BJ (cell line): ENCODE results near the gene LGALS4. TPM values are rescaled to one million over a fixed set of nuclear protein-coding genes. Genes with fewer than 3 reads are reported as not detected.

ENCODE experiments used
- CTCF ChIA-PET: fragments of 350-600 bp; formaldehyde crosslinking; extraction: SDS; loops from one replicate; lab custom pipeline; 2021; ENCODE audit warnings: antibody characterized with exemption, inconsistent platforms; lab: Yijun Ruan, JAX
- POLR2A ChIA-PET: fragments of 300-600 bp; sonication (Branson Sonifier 250); formaldehyde crosslinking; extraction: SDS; loops from one replicate; lab custom pipeline; 2021; ENCODE audit warnings: antibody characterized with exemption; lab: Charles Lee
- DNase-seq: peaks from one replicate; pipeline ENCODE4 v3.0.0-alpha.2; 2011; ENCODE audit warnings: low read depth
- H3K27me3 ChIP-seq: 2 replicates; pipeline ENCODE4 v1.6.0; 2011; ENCODE audit warnings: low read length; ENCODE audit not compliant: control insufficient read depth, insufficient read depth
- H3K36me3 ChIP-seq: 2 replicates; pipeline ENCODE4 v1.5.1; 2011; ENCODE audit warnings: low read length; ENCODE audit not compliant: control insufficient read depth, insufficient read depth
- H3K4me3 ChIP-seq: 2 replicates; pipeline ENCODE4 v1.5.1; 2011; ENCODE audit warnings: low read depth, mild to moderate bottlenecking, control low read depth, low read length
- CTCF ChIP-seq: IDR thresholded peaks from 2 replicates; pipeline ENCODE4 v1.5.1; 2011; ENCODE audit warnings: low read depth, mild to moderate bottlenecking, control low read depth, inconsistent platforms, low read length, moderate library complexity; ENCODE audit not compliant: insufficient read depth
- polyA plus RNA-seq: library from polyadenylated mRNA; depleted of rRNA; stranded (reverse); fragments of >200 nt; gene quantifications from 2 replicates; pipeline ENCODE4 v1.2.3, GENCODE V29; 2011

Gene LGALS4
- polyA plus RNA-seq, 1 experiment: 0.53 TPM

GRCh38 chr19:38853214-38853613, 40.5 kb upstream of the LGALS4 start:
- POLR2A ChIA-PET: no interaction called here
- DNase-seq: no peak
- Histone ChIP-seq H3K4me3 (peak overlapping the region; percentile 90), H3K36me3 (no peaks in the 10 kb centered on the region), H3K27me3 (no peaks in the 10 kb centered on the region)
- CTCF ChIA-PET: interaction anchor here (0.8 to 3.2 kb wide), 8 partner anchors 8 to 216 kb away, joined by 3 to 16 read pairs (median 5); partner anchors contain the start of genes MRPS12 and SARS2
- TF ChIP-seq CTCF: no peak

- DNase-seq: no peak
- POLR2A ChIA-PET: interaction anchor here (0.5 to 0.6 kb wide), 2 partner anchors 193 to 314 kb away, joined by 5 to 9 read pairs; no protein-coding TSS in a partner anchor
- H3K36me3 ChIP-seq: peaks cover 3% of the 10 kb centered on the region
Measured at GRCh38 chr19:38852231-38853044, 39.7 kb upstream of the LGALS4 start.

GRCh38 chr19:38851622-38852230, 39.0 kb upstream of the LGALS4 start:
- Histone ChIP-seq H3K36me3 (peaks cover 5% of the 10 kb centered on the region), H3K27me3 (no peaks in the 10 kb centered on the region), H3K4me3 (peak overlapping the region; percentile 90)
- DNase-seq: no peak
- CTCF ChIA-PET: interaction anchor here (1.0 to 3.2 kb wide), 5 partner anchors 10 to 218 kb away, joined by 3 to 16 read pairs (median 5); no protein-coding TSS in a partner anchor
- POLR2A ChIA-PET: interaction anchor here (0.5 to 1.0 kb wide), 4 partner anchors 20 to 313 kb away, joined by 3 to 9 read pairs (median 6); partner anchors contain the start of gene ECH1
- TF ChIP-seq CTCF: no peak

More at GRCh38 chr19:38852231-38853044, 39.7 kb upstream of the LGALS4 start:
- no peak for TF ChIP-seq CTCF
- H3K4me3 ChIP-seq: peak overlapping the region; percentile 90
- no peaks in the 10 kb centered on the region for H3K27me3 ChIP-seq
- CTCF ChIA-PET: interaction anchor here (0.8 to 3.2 kb wide), 9 partner anchors 9 to 218 kb away, joined by 3 to 16 read pairs (median 5); partner anchors contain the start of genes MRPS12 and SARS2

GRCh38 chr19:38850976-38851621, 38.4 kb upstream of the LGALS4 start:
- ChIA-PET POLR2A (interaction anchor here (0.6 to 1.0 kb wide), 4 partner anchors 12 to 202 kb away, joined by 3 to 9 read pairs (median 8); partner anchors contain the start of gene ECH1), CTCF (interaction anchor here (1.0 to 3.2 kb wide), 5 partner anchors 10 to 217 kb away, joined by 3 to 16 read pairs (median 3); partner anchors contain the start of genes MRPS12 and SARS2)
- DNase-seq: no peak

More at GRCh38 chr19:38850976-38851621, 38.4 kb upstream of the LGALS4 start:
- Histone ChIP-seq H3K27me3 (no peaks in the 10 kb centered on the region), H3K4me3 (peak overlapping the region; percentile 90), H3K36me3 (peaks cover 9% of the 10 kb centered on the region)
- no peak for TF ChIP-seq CTCF
